Cardiac muscle cell (in vitro differentiated cells and primary cell): ENCODE data around the gene BTLA. TPM values are rescaled to one million over a fixed set of nuclear protein-coding genes. Genes with fewer than 3 reads are reported as not detected.
A peak's percentile ranks its signal among the peaks of the same experiment; 100 is the strongest.
"Not testable (repeated sequence)": the region's sequence is repeated elsewhere in the genome, so short reads cannot be mapped to it uniquely, and the experiment has no call there.

Experiments used
- DNase-seq, 2 donors: peaks; one replicate each; pipeline versions ENCODE4 v3.0.0 to v3.0.0-alpha.2; 2010 to 2017; ENCODE audit warnings: low read depth in 1 of 2, low spot score in 1 of 2
- H3K27ac ChIP-seq: fragments of 200-600 bp; sonication (generic); 2 replicates; pipeline ENCODE4 v1.5.1; 2016
- H3K27me3 ChIP-seq: fragments of 200-600 bp; sonication (generic); 2 replicates; pipeline ENCODE4 v1.6.0; 2016; ENCODE audit warnings: control low read depth
- H3K36me3 ChIP-seq: fragments of 200-600 bp; sonication (generic); 2 replicates; pipeline ENCODE4 v1.5.1; 2016; ENCODE audit warnings: control low read depth
- H3K4me1 ChIP-seq: fragments of 200-600 bp; sonication (generic); 2 replicates; pipeline ENCODE4 v1.8.1; 2017; ENCODE audit warnings: low read depth, mild to moderate bottlenecking, mixed run types
- H3K4me3 ChIP-seq: fragments of 200-600 bp; sonication (generic); 2 replicates; pipeline ENCODE4 v1.5.1; 2016; ENCODE audit warnings: mild to moderate bottlenecking
- H3K9me3 ChIP-seq: fragments of 200-600 bp; sonication (generic); 2 replicates; pipeline ENCODE4 v1.5.1; 2017; ENCODE audit warnings: low read depth, mild to moderate bottlenecking, control low read depth
- CTCF ChIP-seq: IDR thresholded peaks from 2 replicates; pipeline ENCODE4 v1.5.1; 2012; ENCODE audit warnings: low read depth, mild to moderate bottlenecking, low read length
- polyA plus RNA-seq: library from polyadenylated mRNA; unstranded; fragments of >200 nt; fragmentation: Nextera tagmentation; extraction: Ambion mirVana; gene quantifications from 2 replicates; pipeline ENCODE4 v1.2.1, GENCODE V29; 2016
- total RNA-seq: library from RNA; depleted of rRNA; stranded (reverse); fragments of >200 nt; gene quantifications from 2 replicates; pipeline ENCODE4 v1.2.3, GENCODE V29; 2016

The BTLA gene
- total and polyA plus RNA-seq, 2 experiments from 2014 or later = not detected

- Histone ChIP-seq H3K36me3 (no peaks in the 10 kb centered on the region), H3K27ac (no peak overlapping the region), H3K27me3 (no peaks in the 10 kb centered on the region), H3K9me3 (no peaks in the 10 kb centered on the region), H3K4me1 (no peaks in the 10 kb centered on the region), H3K4me3 (no peak overlapping the region)
- TF ChIP-seq CTCF = peak; percentile 74
- peak; percentile 62 to 88 for DNase-seq
Measured at GRCh38 chr3:112519424-112520001, 20.2 kb upstream of the BTLA start.

DNA sequence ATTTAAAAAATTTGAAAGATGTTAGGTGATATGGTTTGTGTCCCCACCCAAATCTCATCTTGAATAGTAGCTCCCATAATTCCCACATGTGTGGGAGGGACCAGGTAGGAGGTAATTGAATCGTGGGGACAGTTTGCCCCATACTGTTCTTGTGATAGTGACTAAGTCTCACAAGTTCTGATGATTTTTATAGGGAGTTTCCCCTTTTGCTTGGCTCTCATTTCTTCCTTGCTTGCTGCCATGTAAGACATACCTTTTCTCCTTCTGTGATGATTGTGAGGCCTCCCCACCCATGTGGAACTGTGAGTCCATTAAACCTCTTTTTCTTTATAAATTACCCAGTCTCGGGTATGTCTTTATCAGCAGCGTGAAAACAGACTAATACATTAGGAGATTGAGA, 19.7 kb upstream of the BTLA start:
- peak in 1 of 2 donors; percentile 17 for DNase-seq
- H3K9me3 ChIP-seq, H3K27ac ChIP-seq, H3K4me3 ChIP-seq, H3K27me3 ChIP-seq, H3K4me1 ChIP-seq, H3K36me3 ChIP-seq: not testable (repeated sequence)

DNA sequence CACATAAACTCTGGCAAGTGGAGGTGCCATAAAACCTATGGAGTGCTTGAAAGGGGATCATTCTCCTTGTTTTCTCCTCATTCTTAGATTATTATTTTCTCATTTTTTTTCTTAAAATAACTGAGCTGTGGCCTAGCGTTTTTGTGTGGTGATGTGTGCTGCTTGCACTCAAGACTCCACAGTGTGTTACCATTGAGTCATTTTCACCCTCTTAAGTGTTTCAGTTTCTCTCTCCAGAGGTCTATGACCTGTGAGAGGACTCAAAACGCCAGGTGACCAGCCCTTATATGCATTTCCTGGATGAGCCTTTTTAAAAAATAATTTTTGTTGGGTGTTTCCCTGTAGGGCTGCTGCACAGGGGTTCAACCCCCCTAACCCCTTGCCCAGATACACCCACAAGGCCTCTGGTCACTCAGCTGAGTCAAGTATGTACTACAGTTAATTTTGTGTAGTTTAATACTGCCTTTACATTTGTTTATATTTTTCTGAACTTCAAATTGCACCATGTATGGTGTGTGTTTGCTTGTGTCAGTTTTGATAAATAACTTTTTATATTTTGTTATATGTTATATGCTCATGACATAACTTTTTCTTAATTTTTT, 15.4 kb upstream of the BTLA start:
- Histone ChIP-seq H3K9me3 (peaks cover 6% of the 10 kb centered on the region), H3K4me1 (no peaks in the 10 kb centered on the region), H3K27ac (no peak overlapping the region), H3K27me3 (no peaks in the 10 kb centered on the region), H3K4me3 (no peak overlapping the region), H3K36me3 (no peaks in the 10 kb centered on the region)
- no peak for TF ChIP-seq CTCF
- DNase-seq = no peak

- Histone ChIP-seq H3K27me3 (no peaks in the 10 kb centered on the region), H3K4me3 (no peak overlapping the region), H3K36me3 (no peaks in the 10 kb centered on the region), H3K27ac (no peak overlapping the region), H3K9me3 (peaks cover 6% of the 10 kb centered on the region), H3K4me1 (no peaks in the 10 kb centered on the region)
- DNase-seq = no peak
- no peak for TF ChIP-seq CTCF
Measured at GRCh38 chr3:112512320-112512719, 13.0 kb upstream of the BTLA start.

DNA sequence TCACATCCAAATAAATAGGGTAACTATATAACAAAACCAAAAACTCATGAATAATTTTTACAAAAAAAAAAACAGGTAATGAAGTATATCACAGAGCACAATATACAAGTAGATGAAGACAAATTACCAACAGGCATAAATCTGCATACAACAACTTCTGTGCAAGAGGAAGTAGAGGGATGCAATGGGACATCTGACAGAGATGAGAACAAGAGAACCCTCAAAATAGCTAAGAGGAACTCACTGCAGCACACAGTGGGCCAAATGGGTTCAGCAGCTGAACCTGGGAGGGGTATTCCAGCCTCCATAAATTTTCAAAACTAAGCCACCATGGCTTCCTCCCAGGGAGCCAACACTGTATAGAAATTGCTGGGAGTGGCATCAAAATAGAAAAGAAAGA, 9.6 kb upstream of the BTLA start:
- TF ChIP-seq CTCF = no peak
- Histone ChIP-seq H3K9me3 (peaks cover 6% of the 10 kb centered on the region), H3K4me3 (no peak overlapping the region), H3K4me1 (no peaks in the 10 kb centered on the region), H3K27ac (no peak overlapping the region), H3K36me3 (no peaks in the 10 kb centered on the region), H3K27me3 (no peaks in the 10 kb centered on the region)
- DNase-seq = no peak

DNA sequence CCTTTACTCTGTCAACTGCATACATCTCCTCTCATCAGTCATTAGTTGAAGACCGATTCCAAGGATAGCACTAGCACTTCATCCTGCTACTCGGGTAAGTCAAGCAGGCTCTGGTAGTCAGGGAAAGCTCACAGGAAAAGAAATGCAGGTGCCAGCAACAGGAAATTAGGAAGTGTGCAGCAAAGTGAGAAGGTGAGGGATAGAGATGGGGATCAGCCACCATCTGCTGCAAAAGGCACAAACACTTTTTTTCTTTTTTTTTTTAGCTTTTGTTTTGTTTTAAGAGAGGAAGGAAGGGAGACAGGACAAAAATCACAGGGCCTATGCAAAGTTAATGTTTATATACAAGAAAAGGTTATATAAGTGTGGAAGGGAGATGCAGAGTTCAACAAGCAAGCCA, 9.0 kb upstream of the BTLA start:
- H3K4me3 ChIP-seq = no peak overlapping the region
- peaks cover 6% of the 10 kb centered on the region for H3K9me3 ChIP-seq

More for the DNA sequence above, 9.0 kb upstream of the BTLA start:
- DNase-seq = no peak
- Histone ChIP-seq H3K4me1 (no peaks in the 10 kb centered on the region), H3K27me3 (no peaks in the 10 kb centered on the region), H3K27ac (no peak overlapping the region), H3K36me3 (no peaks in the 10 kb centered on the region)
- TF ChIP-seq CTCF = no peak
